Measurements from ENCODE around the gene C2CD4A.

Gene C2CD4A

GRCh38 chr15:62066663-62067447, at the start of gene C2CD4A:
TSS of gene C2CD4A (plus strand) at chr15:62066977. CDS start at chr15:62067614, 637 bp downstream.
- peak; percentile 86 for DNase-seq (ENCODE audit: low read depth)
- peak within 1 kb of the TSS; percentile 39 for H3K4me3 ChIP-seq (ENCODE audit: low read length)
- peak; percentile 46 for TF ChIP-seq CTCF (IDR thresholded peaks at IDR 0.05; ENCODE audit: insufficient read depth, low read depth, low read length, missing control alignments)

- DNase-seq (ENCODE audit: low read depth): peak; percentile 29
- TF ChIP-seq CTCF (IDR thresholded peaks at IDR 0.05; ENCODE audit: insufficient read depth, low read depth, low read length, missing control alignments): no peak
- no peak overlapping the region for H3K4me3 ChIP-seq (ENCODE audit: low read length)
Measured at GRCh38 chr15:62020576-62021160, 46.1 kb upstream of the C2CD4A start.

GRCh38 chr15:62021991-62022600, 44.7 kb upstream of the C2CD4A start:
- TF ChIP-seq CTCF (IDR thresholded peaks at IDR 0.05; ENCODE audit: insufficient read depth, low read depth, low read length, missing control alignments): peak; percentile 34
- DNase-seq (ENCODE audit: low read depth): no peak
- H3K4me3 ChIP-seq (ENCODE audit: low read length): no peak overlapping the region

GRCh38 chr15:62026487-62027262, 40.1 kb upstream of the C2CD4A start:
- TF ChIP-seq CTCF (IDR thresholded peaks at IDR 0.05; ENCODE audit: insufficient read depth, low read depth, low read length, missing control alignments): no peak
- H3K4me3 ChIP-seq (ENCODE audit: low read length): no peak overlapping the region
- no peak for DNase-seq (ENCODE audit: low read depth)

- H3K4me3 ChIP-seq (ENCODE audit: low read length): no peak overlapping the region
- TF ChIP-seq CTCF (IDR thresholded peaks at IDR 0.05; ENCODE audit: insufficient read depth, low read depth, low read length, missing control alignments): no peak
- no peak for DNase-seq (ENCODE audit: low read depth)
Measured at GRCh38 chr15:62027263-62027565, 39.6 kb upstream of the C2CD4A start.

GRCh38 chr15:62027916-62028315, 38.9 kb upstream of the C2CD4A start:
- DNase-seq (ENCODE audit: low read depth): no peak
- no peak overlapping the region for H3K4me3 ChIP-seq (ENCODE audit: low read length)
- no peak for TF ChIP-seq CTCF (IDR thresholded peaks at IDR 0.05; ENCODE audit: insufficient read depth, low read depth, low read length, missing control alignments)
